GM18505 (cell line): ENCODE data around the gene AHI1.

Experiments used
- ATAC-seq: cut with Tn5 transposase; IDR thresholded peaks from one replicate; pipeline ENCODE4 v1.9.1; 2021; ENCODE audit not compliant: unreplicated experiment
- POLR2A ChIP-seq: IDR thresholded peaks from 4 replicates; pipeline ENCODE4 v1.6.1; 2011; ENCODE audit warnings: borderline replicate concordance; ENCODE audit not compliant: insufficient read depth, insufficient read length; ENCODE audit errors: extremely low read depth

Gene AHI1

GRCh38 chr6:135331002-135331401 lies 166.5 kb downstream of the AHI1 start:
- TF ChIP-seq POLR2A, result no peak
- peak; percentile 34 for ATAC-seq

- ATAC-seq, result peak; percentile 90
Observed at GRCh38 chr6:135329851-135330803, 167.4 kb downstream of the AHI1 start.

GRCh38 chr6:135328136-135328535 lies 169.4 kb downstream of the AHI1 start:
- TF ChIP-seq POLR2A, result no peak
- ATAC-seq, result no peak

More at GRCh38 chr6:135329851-135330803, 167.4 kb downstream of the AHI1 start:
- no peak for TF ChIP-seq POLR2A

GRCh38 chr6:135325624-135326424 lies 171.7 kb downstream of the AHI1 start:
- ATAC-seq, result no peak
- no peak for TF ChIP-seq POLR2A

GRCh38 chr6:135324531-135324930 lies 173.0 kb downstream of the AHI1 start:
- no peak for ATAC-seq
- no peak for TF ChIP-seq POLR2A

- TF ChIP-seq POLR2A, result no peak
Observed at GRCh38 chr6:135323979-135324378, 173.6 kb downstream of the AHI1 start.

GRCh38 chr6:135323202-135323668 lies 174.3 kb downstream of the AHI1 start:
- no peak for TF ChIP-seq POLR2A
- ATAC-seq, result peak; percentile 96

More at GRCh38 chr6:135323979-135324378, 173.6 kb downstream of the AHI1 start:
- no peak for ATAC-seq

GRCh38 chr6:135322427-135323201 lies 174.9 kb downstream of the AHI1 start:
- no peak for TF ChIP-seq POLR2A
- peak; percentile 52 for ATAC-seq

GRCh38 chr6:135320721-135321621 lies 176.6 kb downstream of the AHI1 start:
- TF ChIP-seq POLR2A, result no peak
- ATAC-seq, result no peak

- no peak for TF ChIP-seq POLR2A
- ATAC-seq, result no peak
Observed at GRCh38 chr6:135319819-135320218, 177.7 kb downstream of the AHI1 start.

- TF ChIP-seq POLR2A, result no peak
- ATAC-seq, result no peak
Observed at GRCh38 chr6:135318738-135319469, 178.6 kb downstream of the AHI1 start.
